Keratinocyte (primary cell): Measurements from ENCODE around the gene SFTPB.

Experiments
- CTCF ChIP-seq, 3 experiments: IDR thresholded peaks in 1 of 3; conservative IDR thresholded peaks in 1 of 3; optimal IDR thresholded peaks in 1 of 3; 2 replicates in 2 of 3; 3 replicates in 1 of 3; pipeline versions ENCODE3 to v1.5.1; 2011; ENCODE audit warnings: low read length in 3 of 3, mild to moderate bottlenecking in 3 of 3, moderate library complexity in 2 of 3, control low read depth in 1 of 3, inconsistent platforms in 1 of 3; ENCODE audit not compliant: insufficient read depth in 2 of 3; ENCODE audit errors: extremely low read depth in 1 of 3
- EZH2 ChIP-seq: IDR thresholded peaks from one replicate; pipeline ENCODE4 v1.6.1; 2012; ENCODE audit warnings: inconsistent platforms, mild to moderate bottlenecking, low read length, moderate library complexity

- no peak for TF ChIP-seq CTCF (optimal IDR thresholded peaks at IDR 0.05 in 1 of 3, IDR thresholded peaks at IDR 0.05 in 1 of 3, conservative IDR thresholded peaks at IDR 0.05 in 1 of 3; ENCODE audit: extremely low read depth in 1 of 3, insufficient read depth in 2 of 3, low read length in 3 of 3)
- no peak for TF ChIP-seq EZH2
These were observed 54.1 kb downstream of the SFTPB start for GRCh38 chr2:85613717-85614515.
